ENCODE data around the gene MPP7.

Gene MPP7

DNA sequence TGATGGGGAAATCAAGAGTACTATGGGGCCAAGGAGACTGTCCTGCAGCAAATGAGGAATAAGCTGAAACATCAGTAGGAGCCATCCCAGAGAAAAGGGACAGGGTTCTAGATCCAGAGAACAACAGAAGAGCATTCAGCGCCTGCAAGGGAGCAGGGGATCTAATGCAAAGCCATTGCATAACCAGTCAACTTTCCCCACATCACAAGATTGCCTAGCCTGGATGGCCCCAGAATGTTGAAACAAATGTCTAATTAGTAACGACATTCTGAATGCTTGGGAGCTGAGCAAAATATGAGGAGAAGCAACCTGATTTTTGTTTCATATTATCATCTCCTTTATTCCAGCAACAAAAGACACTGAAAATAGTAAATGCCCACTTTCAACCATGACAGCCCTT is 2.7 kb upstream of the MPP7 start:
- DNase-seq (ENCODE audit: low read depth): no peak

DNA sequence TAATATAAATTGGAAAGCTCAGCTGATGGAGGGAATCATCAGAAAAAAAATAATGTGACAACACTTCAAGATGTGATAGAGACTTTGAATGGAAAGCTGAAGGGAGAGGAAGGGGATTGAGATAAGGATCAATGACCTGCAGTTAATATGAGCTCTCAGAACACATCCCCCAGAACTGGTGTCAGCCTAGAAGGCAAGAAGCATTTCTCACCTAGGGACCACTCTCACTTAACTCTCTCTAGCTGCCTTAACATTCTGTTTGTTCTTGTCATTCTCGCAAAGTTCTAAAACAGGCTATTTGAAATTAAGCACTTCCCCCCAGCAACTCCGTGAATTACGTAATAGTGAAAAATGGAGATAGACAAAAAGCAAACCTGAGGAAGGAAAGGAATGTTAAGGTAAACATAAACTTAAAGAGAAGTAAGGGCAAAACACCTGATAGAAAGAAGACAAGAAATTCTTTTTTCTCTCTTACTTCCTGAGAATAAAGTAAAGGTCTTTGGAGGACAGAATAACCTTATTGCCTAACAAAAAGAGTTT is 1.2 kb upstream of the MPP7 start:
- DNase-seq (ENCODE audit: low read depth): no peak

DNA sequence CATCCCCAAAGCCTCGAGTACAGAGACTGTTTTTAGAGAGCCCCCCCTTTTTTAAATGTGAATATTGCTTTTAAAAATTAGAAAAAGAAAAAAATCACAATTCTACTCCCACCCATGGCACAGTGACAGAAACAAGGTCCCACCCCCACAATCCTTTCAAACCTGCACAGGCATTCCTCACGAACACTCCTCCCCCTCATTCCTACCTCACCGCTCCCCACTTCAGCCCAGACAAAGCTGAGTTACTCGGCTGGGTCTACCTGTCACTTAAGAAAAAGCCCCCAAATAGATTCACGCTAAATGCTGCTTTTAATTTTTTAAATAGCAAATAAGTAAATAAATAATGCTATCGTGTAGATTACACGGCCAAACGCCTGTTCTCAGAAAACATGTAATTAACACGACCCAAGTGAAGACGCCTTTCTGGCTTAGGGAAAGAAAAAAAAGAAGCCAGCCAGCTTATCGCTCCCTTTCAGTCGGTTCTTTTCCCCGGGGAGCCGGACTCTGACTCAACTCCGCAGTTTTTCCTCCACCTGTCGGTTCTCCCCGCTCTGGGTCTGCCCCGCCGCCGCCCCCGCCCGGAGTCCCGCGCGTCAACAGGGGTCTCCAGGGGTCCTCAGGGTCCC is 739 bp downstream of the MPP7 start:
- DNase-seq (ENCODE audit: low read depth): no peak

DNA sequence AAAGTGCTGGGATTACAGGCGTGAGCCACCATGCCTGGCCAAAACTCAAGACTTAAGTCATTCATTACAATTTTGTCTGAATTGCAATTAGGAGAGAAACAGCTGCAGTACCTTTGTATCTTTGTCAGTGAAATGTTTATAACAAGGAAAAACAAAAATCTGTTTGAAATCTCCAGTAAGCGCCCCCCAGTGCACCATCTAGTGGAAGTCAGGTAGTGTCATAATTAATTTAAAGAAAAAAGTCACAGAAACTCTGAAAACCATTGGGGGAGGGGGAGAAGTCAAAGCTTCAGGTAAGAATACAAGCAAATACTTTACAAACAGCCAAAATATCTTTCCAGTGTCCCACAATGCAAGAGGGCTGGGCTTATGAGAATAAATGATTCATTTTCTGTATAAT is 2.8 kb downstream of the MPP7 start:
- no peak for DNase-seq (ENCODE audit: low read depth)

DNA sequence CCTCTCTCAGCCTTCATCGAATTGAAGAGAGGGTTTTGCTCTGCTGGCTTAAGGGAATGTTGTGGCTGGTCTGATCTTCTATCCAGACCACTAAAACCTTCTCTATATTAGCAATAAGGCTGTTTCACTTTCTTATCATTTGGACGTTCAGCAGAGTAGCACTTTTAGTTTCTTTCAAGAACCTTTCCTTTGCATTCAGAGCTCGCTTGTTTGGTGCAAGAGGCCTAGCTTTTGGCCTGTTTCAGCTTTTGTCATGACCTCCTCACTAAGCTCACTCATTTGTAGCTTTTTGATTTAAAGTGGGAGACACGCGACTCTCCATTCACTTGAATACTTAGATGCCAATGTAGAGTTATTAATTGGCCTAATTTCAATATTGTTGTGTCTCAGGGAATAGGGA is 3.9 kb downstream of the MPP7 start:
- no peak for DNase-seq (ENCODE audit: low read depth)

DNA sequence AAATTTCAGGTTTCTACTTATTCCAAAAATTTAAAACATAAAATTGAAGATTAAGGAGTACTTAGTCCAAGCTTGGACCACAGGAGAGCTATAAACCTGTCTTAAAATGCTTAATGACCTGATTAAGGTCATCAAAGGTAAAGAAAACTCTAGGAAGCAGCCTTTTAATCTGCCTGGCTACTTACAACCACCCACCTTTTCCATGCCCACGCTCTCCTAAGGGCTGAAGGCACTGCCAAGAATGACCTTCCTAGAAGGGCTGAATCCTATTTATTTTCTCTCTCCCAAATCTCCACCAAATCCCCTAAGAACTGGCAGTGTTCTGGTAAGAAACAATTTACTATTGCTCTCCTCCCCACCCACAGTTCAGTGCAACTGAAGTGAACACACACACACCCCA is 6.8 kb downstream of the MPP7 start:
- no peak for DNase-seq (ENCODE audit: low read depth)

DNA sequence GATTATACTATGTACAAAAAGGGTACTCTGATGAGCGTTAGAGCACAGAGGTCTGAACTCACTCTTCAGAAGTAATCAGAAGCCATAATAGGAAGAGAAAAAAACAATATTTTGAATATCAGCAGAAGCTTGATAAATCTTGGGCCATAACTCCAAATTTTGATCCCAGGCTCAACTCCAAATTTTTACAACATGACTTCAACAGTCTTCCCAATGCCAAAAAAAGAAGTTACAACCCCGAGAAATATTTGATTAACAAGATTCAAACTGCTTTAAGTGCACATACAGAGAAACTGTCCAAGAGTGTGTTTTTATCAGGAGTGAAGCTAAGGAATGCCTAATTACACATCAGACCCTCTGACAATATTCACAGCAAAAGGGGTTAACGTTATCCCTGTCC is 7.5 kb downstream of the MPP7 start:
- no peak for DNase-seq (ENCODE audit: low read depth)

DNA sequence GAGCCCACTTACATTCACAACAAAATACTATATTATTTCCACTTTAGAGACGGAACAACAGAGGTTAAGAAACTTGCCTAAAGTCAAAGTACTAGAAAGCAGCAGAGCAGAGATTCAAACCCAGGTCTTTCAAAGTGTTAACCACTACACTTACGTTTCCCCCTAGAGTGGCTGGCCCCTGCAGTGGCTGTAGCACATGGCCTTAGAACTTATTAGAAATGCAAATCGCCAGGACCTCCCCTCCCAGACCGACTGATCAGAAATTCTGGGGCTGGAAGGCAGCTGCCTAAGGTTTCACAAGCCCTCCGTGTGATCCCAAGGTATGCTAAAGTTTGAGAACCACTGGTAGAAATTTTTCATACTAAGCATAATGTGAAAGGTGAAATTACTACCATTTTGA is 8.1 kb downstream of the MPP7 start:
- no peak for DNase-seq (ENCODE audit: low read depth)

DNA sequence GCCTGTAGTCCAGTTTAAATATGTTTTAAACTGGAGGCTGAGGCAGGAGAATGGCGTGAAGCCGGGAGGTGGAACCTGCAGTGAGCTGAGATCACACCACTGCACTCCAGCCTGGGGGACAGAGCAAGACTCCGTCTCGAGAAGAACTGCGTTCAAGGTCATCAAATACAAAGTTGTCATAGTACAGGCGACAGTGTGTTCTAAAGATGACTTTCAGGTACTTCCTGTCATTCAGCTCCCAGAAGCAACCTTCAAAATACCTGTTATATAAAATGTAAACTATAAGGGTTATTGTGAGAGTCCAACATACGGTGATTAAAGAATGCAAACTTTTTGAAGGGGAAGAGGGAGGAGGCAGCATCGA is 8.7 kb downstream of the MPP7 start:
- no peak for DNase-seq (ENCODE audit: low read depth)

DNA sequence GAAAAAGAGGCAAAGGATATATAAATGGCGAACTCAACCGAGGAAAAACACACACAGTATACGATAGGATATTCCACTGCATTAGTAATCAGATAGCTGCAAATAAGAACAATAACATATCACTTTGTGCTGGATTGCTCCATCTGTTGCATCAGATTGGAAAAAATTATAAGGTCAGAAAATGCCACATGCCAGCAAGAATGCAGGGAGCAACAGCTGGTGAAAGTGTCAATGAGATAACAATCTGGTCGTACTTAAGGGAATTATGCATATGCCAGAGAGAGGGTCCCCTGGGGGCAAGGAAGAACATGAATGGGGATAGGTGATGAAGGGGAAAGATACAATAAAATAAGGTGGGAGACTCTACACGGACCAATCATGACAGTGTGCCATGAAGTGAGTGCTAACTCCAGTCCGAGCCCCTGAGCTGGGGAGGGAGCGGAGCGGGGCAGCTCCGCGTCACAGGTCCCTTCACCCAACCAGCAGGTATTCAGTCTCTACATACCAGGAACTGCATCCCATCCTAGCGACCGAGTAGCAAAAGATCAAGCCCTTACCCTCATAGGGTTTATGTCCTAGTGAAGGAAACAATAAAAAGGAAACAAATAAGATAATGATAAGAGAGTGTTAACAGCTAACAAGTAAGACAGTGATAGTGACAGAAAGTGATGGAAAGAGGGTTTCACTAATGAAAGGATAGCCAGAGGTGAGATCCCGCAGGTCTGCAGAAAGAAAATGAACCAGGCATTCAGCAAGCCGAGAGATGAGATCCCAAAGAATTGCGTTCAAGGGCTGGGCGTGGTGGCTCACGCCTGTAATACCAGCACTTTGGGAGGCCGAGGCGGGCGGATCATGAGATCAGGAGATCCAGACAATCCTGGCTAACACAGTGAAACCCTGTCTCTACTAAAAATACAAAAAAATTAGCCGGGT is 9.4 kb downstream of the MPP7 start:
- no peak for DNase-seq (ENCODE audit: low read depth)

DNA sequence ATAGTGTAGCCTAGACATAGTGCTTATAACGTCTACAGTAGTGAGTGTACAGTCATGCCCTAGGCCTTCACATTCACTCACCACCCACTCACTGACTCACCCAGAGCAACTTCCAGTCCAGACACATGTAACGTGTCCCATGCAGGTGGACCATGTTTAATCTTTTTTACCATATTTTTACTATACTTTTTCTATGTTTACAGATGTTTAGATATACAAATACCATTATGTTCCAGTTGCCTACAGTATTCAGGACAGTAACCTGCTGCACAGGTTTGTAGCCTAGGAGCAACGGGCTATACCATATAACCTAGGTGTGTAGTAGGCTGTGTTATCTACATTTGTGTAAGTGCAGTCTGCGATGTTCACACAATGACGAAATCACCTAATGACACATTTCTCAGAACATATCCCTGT is 11.0 kb downstream of the MPP7 start:
- DNase-seq (ENCODE audit: low read depth): no peak

DNA sequence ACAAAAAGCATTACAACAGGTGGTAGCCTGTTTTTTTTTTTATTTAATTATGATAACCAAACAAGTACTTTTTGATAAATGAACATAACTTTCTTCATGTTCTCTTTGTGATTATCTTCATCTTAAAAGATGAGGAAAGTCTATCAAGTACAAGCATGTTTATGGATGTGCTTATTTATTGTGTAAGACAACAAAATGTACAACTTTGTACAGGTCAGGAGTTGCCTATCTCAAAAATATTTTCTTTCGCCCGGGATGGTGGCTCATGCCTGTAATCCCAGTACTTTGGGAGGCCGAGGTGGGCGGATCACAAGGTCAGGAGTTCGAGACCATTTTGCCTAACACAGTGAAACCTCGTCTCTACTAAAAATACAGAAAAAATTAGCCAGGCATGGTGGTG is 17.0 kb downstream of the MPP7 start:
- DNase-seq (ENCODE audit: low read depth): no peak

DNA sequence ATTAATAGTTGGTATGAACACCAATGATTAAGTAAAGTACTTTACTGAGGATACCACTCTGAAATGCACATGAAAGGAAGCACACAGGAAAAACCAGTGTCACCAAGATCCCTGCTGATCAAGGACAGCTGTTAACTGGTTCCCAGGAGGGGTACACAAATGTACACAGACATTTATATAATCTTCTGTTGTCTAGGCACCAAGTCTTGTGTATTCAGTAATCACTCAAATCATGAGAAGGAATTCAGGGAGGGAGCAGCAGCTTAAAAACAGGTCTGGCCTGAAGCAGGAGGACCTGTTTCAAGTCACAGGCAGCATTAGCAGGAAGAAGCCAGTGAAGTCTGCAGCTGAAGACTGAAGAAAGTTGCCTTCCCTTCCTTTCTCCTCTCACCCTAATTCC is 18.7 kb downstream of the MPP7 start:
- DNase-seq (ENCODE audit: low read depth): no peak

DNA sequence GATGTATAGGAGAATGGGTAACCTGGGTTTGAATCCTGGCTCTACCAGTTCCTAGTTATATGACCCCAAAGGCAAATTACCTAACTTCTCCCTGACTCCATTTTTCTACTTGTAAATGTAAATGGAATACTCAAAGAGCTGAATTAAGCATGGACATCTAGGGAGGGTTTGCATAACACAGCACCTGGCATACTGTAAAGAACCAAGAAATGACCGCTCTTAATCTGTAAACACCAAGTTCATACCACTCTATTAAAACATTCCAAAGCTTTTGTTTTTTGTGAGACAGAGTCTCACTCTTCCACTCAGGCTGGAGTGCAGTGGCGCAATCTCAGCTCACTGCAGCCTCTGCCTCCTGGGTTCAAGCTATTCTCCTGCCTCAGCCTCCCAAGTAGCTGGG is 19.6 kb downstream of the MPP7 start:
- no peak for DNase-seq (ENCODE audit: low read depth)

DNA sequence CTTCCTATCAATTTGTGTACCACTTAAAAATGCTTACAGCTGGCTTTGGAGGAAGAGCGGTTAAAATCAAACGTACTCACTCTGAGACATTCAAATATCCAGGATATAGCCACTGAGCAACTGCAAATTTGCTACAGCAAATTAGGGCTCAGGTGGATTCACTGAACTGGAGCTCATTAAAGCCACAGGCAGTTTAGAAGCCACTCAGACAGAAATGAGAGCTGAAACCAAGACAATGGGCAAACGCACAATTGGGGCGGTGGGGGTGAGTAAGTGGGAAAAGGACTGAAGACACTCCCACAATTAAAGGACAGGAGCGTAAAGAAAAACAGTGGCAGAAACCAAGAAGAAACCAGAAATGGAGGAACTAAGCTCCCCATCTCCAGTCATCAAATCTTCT is 20.5 kb downstream of the MPP7 start:
- DNase-seq (ENCODE audit: low read depth): no peak

DNA sequence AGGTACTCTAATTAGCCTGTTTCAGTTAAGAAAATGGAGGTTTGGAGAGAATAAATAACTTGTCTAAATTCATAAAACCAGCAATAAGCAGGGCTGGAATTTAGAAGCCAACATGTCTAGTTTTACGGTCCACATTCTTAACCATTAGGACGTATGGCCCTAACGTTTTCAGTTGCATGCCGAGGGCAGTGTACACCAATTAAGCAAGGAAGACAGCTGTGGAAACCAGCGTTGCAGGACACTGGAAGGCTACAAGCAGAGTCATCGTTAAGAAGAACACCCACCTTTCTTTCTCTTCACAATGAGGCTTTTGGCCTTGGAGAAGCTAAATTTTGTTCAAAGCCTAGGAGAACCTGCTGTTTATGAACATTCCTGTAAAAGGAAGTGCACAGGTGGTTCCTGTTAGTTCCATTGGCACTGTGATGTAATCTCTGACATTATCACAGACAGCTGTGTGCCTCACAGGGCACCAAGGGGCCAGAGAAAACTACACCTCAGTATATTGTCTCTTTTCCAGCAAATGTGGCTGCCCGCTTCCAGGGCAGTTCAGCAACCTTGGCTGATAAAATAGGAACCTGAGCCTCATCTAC is 21.0 kb downstream of the MPP7 start:
- DNase-seq (ENCODE audit: low read depth): no peak

DNA sequence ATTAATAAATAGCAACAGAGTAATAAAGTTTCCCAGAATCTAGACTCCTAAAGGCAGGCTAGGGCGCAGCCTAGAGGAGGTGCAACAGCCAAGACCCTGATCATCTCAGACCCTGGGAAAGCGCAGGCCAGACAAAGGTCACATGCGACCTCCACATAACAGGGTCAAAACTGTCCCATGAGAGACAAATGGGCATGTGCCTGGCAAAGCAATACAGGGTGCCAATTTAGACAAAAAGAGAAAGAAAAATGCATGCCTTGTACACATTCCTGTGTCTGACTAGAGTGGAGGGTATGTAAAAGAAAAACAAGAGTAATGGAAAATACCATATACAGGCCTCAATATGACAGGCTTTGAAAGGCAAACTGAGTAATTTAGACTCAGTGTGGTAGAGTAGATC is 22.2 kb downstream of the MPP7 start:
- DNase-seq (ENCODE audit: low read depth): no peak

DNA sequence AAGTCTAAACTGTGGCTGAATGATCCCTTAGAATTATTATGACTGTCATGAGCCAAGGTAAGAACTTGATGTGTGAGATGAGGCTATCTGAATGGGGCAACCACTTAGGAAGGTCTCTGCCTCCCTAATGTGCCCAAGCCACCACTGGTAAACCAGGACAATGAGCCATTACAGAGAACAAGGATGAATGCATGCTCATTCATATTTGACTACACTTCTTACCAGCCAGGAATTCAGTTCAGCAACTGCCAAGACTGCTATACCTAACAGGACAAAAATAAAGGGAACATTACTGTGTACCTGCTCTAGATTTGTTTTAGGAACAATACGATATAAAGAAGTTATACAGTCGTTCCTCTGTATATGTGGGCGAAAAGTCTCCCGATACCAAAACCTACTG is 23.0 kb downstream of the MPP7 start:
- DNase-seq (ENCODE audit: low read depth): no peak

DNA sequence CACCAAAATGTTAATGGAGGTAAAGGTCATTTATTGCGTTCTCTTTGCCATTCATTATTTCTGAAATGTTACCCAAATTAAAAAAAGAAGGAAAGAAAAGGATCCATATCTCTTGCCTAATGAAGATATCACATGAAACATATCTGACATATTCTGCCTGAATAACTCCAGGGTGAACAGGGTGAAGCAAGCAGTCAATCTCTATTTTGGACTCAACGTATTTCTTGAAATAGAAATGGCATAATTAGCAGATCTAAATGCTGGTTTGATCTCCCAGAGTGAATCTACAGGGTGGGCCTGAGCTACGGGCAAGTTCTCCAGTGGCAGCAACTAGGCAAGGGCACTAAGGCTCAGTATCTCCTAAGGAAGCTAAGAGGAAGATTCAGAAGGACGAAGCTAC is 24.0 kb downstream of the MPP7 start:
- DNase-seq (ENCODE audit: low read depth): no peak

DNA sequence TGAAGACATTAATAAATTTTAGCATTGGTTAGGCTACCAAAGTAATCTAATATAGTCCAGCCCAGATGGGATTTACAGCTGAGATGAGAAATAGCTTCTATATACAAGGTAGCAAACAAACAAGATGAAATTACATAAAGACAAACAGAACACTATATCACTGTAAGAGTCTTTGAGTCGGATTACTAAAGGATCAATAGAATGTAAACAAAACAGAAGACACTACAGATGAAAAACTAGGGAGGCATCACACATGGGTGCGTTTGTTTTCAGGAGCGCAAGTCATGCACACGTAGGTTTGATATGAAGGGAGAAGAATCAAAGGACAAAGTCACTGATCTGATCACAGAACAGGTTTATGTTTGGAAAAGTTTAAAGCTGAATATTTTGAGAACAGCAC is 26.5 kb downstream of the MPP7 start:
- no peak for DNase-seq (ENCODE audit: low read depth)

DNA sequence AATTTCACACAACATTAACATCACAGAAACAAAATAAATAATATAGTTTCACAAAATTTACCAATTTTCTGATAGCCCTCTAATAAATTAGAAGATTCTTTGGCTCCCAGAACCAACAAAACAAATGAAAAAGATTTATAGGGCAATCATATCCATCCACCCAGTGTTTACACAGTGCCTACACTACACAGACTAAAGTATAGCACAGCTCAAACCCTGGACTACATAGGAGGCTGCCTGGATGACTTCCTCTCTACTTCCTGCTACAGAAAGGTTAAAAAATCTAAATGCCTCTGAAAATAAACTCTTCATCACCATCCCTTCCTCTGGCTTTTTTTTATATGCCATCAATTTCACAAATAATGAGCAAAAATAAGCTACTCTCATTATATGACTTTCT is 28.4 kb downstream of the MPP7 start:
- no peak for DNase-seq (ENCODE audit: low read depth)

DNA sequence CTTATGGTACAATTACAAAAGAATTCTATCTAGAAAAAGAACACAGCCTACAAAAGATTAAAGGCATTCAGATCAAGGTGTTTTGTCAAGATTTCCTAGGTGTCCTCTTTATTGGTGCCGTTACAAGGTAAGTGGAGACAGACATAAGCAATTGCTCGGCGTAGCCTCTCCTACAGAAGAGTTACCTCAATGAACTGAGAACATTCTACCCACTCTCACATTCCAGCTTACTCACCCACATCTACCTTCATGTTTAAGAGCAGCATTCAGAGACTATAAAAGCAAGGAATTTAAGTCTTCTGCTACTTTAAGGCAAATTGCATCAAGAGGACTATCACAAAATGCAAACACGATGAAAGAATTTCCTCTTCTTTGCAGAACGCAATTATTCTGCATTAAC is 29.5 kb downstream of the MPP7 start:
- DNase-seq (ENCODE audit: low read depth): no peak

DNA sequence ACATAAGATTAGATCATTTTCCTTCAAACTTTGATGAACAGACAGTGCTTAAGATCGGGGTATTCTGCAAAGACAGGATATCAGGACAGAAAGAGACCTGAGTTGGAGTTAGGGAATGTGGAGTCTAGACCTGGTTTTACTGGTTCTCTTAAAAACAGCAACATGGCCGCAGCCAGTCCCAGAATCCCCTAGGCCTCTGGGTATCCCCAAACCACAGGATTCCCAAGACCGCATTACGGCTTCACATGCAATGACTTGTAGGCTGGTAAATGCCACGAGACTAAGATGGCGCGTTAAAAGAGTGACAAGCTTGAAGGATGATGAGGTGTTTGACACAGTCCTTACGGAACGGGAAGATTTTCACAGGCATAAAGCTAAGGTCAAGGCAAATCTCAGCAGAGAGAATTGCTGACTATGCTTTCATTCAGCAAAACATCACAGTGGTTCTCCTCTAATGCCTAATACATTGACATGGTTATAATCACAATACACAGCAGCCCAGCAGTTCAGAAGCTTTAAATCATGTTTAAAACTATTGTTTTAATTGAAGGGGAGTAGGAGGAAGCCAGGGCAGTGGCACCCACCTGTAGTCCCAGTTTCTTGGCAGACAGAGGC is 32.9 kb downstream of the MPP7 start:
- no peak for DNase-seq (ENCODE audit: low read depth)
